Lung microvascular endothelial cell (primary cell): ENCODE measurements around the gene PRPF40A. TPM values are rescaled to one million over a fixed set of nuclear protein-coding genes. Genes with fewer than 3 reads are reported as not detected.
A peak's percentile ranks its signal among the peaks of the same experiment; 100 is the strongest.

ENCODE experiments used
- DNase-seq, 2 donors: peaks; one replicate each; pipeline versions ENCODE4 v3.0.0 to v3.0.0-alpha.2; 2010; ENCODE audit warnings: low read depth in 2 of 2
- total RNA-seq: library from RNA; depleted of rRNA; stranded (reverse); fragments of >200 nt; gene quantifications from 2 replicates; pipeline ENCODE4 v1.2.1, GENCODE V29; 2014

Gene PRPF40A
- total RNA-seq, 1 donor from 2014 or later: 69.4 TPM

DNA sequence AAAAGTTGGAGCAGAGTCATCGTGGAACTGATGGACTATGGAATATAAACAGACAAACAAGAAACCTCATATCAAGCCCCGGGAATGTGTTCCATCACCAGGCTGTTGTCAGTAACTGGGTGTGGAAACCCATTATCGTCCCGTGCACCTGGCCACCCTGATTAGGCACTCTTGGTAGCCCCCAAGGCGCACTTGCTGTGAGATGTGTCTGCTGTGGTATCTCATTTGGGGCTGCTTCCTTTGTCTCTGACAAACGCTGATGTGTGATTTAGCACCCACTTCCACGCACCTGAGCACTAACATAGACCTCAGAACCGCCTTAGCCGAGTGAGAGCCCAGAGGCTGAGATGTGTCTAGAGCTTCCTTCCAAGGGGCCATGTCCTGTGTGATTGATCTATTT, 96.3 kb downstream of the PRPF40A start:
- DNase-seq: no peak

DNA sequence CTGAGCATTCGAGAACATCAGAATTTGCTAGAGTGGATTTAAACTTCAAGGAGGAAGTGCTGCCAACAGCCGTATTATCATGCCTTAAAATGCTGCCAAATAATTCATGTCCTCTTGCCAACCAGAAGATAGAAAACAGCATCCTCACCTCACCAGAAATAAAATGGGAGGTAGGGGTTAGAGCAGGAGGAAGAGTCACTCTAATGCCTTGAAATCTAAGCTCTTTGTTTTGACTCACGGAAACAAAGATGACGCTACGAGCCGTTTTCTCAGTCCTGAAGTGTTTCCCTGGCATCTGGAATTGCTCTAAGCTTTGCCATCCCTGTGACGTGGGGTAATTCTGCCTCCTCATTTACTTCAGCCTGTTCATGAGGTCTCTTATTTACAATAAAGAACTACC, 97.1 kb downstream of the PRPF40A start:
- no peak for DNase-seq

DNA sequence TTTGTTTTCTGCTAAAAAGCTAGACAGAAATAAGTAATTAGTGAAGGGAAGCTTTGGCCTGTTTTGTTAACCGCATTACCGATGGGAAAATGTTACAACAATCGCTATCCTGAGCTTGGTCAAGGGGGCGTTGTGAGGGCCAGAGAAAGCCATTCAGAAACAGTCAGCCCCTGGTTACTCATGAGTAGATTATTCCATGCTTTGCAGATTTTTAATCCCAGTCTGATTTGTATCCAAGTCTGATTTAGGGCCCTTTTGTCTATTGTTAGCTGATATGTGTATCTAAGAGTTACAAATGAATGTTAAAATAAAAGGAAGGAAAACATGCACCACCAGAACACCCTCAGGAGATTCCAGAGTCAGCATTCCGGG, 99.1 kb downstream of the PRPF40A start:
- DNase-seq: peak in 1 of 2 donors; percentile 66

DNA sequence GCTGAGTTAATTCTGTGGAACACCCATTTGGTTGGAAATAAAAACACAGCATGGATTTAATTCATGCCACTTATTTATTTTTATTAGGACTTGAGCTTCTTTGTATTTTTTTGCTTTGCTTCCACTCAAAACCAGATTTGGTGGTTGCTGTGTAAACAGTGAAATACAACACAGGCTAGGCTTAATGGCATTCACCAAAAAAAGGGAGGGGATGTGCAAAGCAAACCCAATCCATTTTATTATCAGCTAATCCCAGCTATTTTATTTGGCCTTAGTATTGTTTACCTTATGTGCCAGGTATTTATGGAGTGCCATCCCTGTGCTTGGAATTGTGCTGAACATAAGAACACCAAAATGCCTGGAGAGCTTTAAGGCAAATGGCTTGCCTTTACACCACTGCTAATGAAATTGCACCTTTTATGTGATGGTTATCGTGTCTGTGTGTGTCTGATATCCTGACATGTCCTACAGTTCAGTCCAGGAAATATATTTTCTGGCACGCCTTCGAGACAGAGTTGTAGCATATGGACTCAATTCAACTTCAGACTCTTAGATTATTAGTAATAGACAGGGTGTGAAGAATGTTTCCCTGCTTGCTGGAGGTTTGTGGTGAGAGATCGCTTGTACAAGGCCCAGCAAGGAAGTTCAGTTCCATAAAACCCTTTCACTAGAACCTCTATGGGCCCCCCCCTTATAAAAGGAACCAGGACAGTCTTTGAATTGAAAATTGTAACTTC, 99.6 kb downstream of the PRPF40A start:
- peak in 1 of 2 donors; percentile 64 for DNase-seq

DNA sequence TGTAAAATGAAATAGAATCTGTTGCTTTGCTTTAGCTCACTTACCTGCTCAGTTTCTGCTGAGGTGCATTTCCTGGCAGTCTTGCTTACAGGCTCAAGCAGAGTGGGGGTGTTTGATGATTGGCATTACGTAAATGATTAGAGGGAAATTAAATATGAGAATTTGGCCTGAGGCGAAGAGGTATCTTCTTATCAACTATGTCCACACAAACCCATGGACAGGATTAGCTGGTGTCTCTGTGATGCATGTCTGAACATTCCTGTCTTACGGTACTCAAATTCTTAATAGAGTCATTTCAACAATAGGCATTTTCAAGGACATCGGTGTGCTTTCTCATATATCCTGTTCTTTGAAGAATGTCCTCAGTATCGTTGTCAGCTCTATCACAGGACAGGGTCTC, 102.1 kb downstream of the PRPF40A start:
- no peak for DNase-seq

DNA sequence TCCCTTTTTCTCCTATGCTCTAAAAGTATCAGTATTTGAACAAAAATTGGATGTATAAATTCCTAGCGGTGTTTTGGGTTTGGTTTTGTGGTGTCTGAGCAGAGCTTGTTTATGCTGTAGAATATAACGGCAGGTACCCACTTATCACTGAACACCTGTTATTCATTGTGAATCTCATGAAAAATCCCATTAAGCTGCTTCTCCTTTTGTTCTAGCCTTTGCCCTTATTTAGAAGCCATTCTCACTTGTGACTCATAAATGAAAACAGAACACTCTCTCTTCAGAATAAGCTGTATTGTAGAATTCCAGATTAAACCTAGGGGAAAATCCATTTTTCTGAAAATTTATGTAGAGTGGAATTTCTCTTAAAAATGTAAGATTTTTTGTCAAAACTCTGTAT, 104.0 kb downstream of the PRPF40A start:
- no peak for DNase-seq

DNA sequence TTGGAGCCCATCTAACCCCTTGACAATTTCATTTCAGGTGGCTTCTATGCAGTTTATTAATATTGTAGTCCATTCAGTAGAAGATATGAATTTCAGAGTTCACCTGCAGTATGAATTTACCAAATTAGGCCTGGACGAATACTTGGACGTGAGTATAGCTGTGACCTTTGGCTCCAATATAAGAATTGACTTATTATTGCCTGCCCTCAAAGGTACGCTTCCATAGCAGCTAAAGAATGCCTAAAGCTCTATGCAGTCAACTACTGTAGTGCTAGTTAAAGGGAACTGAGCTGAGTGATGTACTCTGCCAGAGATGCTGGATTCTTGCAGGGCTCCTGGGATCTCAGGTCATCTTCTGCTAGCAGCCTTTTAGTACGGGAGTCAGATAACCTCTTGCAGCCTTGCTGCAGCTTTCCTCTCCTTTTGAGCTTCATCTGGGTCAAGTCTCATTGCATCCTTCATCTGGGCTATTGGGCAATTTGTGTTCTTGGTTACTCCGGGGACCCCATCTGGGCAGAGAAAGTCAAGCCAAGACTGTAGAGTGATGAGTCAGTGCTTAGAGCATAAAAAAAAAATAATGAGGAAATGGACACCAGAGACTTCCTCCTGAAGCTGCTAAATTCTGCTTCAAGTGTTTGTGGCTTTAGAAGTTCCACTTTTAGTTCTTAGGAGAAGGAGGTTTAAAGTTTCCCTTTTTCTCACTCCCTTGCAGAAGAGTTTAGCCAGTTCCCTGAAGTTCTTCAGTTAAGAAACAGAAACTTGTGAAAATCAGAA, 105.6 kb downstream of the PRPF40A start:
- peak in 1 of 2 donors; percentile 74 for DNase-seq

DNA sequence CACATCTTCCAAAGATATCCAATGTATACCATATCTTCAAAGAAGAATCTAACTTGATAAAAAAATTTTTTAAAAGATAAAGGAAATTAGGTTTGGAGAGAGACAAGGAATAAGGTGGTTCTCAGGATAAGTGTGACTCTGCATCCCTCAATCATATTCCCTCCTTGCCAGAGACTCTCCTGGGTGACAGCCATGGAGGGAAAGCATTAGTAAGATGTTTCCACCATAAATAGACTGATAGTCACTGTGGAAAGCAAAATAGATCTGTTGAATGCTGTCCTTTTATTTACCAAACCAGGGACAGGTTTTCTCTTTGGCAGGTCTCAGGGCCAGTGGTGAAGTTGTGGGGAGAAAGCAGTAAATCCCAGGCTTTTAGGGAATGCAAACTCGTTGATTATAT, 107.6 kb downstream of the PRPF40A start:
- DNase-seq: no peak

DNA sequence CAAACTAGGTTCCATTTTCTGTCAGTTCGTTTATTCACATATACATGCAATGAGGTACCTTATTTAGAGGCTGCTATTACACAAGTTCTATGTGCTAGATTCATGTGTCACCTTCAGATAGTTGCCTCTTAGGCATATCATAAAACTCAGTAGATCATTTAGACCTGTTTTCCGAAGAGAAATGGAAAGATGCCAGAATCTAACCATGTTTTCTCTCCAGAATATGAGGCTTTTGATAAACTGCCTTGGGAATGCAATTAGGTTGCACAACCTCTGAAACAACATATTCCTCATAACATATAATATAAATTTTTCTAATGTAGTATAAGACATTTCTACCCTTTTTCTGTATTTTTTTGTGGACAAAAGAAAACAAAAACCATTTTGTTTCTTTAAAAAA, 108.1 kb downstream of the PRPF40A start:
- DNase-seq: no peak

DNA sequence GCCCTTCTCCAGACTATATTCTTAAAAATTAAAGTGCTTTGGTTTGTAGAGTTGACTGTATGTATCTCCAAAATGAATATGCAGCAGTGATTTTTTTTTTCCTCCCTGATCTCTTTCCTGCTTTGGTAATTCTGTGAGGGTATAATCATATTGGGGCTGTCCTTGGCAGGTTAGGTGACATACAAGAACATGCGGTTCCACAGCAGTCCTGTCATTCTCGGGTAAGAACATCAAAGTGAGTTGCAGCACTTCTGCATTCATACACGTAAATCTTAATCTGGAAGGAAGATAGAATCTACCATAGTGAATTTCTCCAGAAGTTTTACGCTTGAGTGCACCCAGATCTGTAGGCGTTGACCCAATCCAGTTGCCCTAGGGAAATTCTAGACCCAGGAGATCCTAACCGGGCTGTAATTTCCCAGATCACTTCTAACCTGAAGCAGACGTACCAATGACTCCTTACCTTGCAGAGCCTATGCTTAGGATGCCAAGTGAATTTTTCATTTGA, 109.4 kb downstream of the PRPF40A start:
- no peak for DNase-seq

DNA sequence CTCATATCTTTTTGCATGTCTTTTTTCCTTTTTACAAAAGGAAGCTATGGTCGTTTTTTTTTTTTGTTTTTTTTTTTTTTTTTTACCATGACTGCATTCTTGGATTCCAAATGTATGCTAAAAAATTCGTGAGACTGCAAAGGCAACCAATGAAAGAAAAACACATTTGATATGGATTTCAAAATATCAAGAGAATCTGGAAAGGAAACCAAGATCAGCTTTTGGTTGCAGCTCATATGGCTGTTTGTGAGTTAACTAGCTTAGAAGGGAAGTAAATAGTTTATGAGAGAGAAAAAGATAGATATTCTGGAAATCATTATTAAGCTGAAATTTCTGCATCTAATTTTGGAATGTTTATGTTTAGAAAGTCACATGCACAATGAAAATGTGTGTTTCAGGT, 110.3 kb downstream of the PRPF40A start:
- no peak for DNase-seq

DNA sequence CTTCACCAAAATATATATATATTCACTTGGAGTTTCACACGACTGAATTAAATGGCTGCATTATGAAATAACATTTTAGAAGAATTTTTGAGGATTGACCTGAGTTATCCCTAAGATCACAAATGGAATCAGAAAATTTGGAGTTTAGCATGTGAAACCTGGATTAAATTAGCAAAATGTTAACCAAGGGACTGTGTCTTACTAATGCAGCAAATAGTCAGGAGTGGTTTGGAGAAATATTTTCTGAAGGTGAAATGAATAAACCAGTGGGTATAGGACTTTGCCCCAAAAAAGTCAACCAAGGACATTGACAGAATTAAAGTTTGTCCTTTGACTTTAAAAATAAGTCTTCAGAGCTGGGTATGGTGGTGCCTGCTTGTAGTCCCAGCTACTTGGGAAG, 111.2 kb downstream of the PRPF40A start:
- DNase-seq: no peak

DNA sequence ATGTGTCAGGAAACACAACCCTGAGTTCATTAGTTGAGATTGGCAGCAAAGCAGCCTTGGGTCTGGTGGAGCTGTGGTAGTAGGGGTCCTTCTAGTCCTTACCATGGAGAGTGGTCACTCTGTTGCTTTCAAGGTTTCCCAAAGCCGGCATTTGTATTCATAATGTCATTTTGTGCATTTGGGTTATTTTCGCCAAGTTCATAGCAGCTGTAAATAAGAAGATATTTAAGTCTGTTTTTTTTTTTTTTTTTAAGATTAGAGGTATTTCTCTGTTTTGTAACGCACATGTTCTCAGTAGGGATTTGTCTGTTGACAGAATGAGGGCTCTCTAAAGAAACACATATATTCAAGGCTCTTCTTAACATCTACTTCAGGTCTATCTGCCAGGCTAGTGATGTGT, 114.1 kb downstream of the PRPF40A start:
- no peak for DNase-seq

DNA sequence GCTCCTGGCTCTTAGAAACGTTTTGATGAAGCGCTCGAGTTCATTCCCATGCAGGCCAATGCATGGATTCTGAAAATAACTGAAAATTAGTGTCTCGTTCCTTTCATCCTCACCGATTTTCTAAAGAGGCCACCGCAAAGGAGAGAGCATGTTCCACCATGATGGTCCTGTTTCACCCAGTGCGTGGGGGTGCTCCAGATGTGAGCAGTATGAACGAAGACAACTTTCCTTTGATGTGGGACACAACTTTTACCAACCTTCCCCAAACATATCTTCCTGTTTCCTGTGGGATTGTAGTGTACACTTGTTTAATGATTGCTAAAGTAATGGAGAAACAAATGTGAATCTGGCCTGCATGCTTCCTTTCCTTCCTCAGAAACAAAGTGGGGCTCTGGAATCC, 114.5 kb downstream of the PRPF40A start:
- peak in 1 of 2 donors; percentile 34 for DNase-seq

Other genes with a start within 250 kb of the PRPF40A start
- gene ARL6IP6, start 1.2 kb upstream of the PRPF40A start, total RNA-seq: 15.1 and 16.8 TPM in 2 replicates